Common myeloid progenitor, CD34-positive (primary cell): Measurements from ENCODE around the gene RTBDN.
A peak's percentile ranks its signal among the peaks of the same experiment; 100 is the strongest.

Source experiments
- CTCF ChIA-PET: fragments of 350-600 bp; sonication (Branson Sonifier 250); formaldehyde crosslinking; loops from one replicate; lab custom pipeline; 2021; ENCODE audit warnings: antibody characterized with exemption; lab: Charles Lee
- POLR2A ChIA-PET: fragments of 350-600 bp; sonication (Branson Sonifier 250); formaldehyde crosslinking; loops from one replicate; lab custom pipeline; 2021; ENCODE audit warnings: antibody characterized with exemption; lab: Charles Lee
- DNase-seq, 3 donors: peaks; one replicate each; pipeline versions ENCODE4 v3.0.0 to v3.0.0-alpha.2; 2013
- H3K27ac ChIP-seq, 2 experiments: 1 replicate in 1 of 2; 2 replicates in 1 of 2; pipeline ENCODE4 v1.7.0; 2013; ENCODE audit warnings: inconsistent platforms in 2 of 2, low read length in 2 of 2, mild to moderate bottlenecking in 2 of 2, low read depth in 1 of 2, moderate library complexity in 1 of 2; ENCODE audit not compliant: severe bottlenecking in 2 of 2, insufficient read depth in 1 of 2, poor library complexity in 1 of 2
- H3K27me3 ChIP-seq, 5 experiments: replicated peaks in 2 of 5; 1 replicate in 3 of 5; 2 replicates in 2 of 5; pipeline versions ENCODE4 v1.6.1 to v1.7.0; 2013; ENCODE audit warnings: low read length in 4 of 5, mild to moderate bottlenecking in 2 of 5, moderate library complexity in 2 of 5, inconsistent platforms in 1 of 5; ENCODE audit not compliant: insufficient read depth in 5 of 5, control insufficient read depth in 4 of 5
- H3K36me3 ChIP-seq, 4 experiments: 1 replicate in 2 of 4; 2 replicates in 2 of 4; pipeline versions ENCODE4 v1.6.1 to v1.7.0; 2013; ENCODE audit warnings: low read length in 3 of 4, control low read depth in 1 of 4, mild to moderate bottlenecking in 1 of 4; ENCODE audit not compliant: control insufficient read depth in 4 of 4, insufficient read depth in 4 of 4
- H3K4me1 ChIP-seq, 4 experiments: 1 replicate in 3 of 4; 2 replicates in 1 of 4; pipeline versions ENCODE4 v1.6.1 to v1.7.1; 2013; ENCODE audit warnings: low read length in 3 of 4, mild to moderate bottlenecking in 3 of 4, control low read depth in 1 of 4, inconsistent platforms in 1 of 4, moderate library complexity in 1 of 4; ENCODE audit not compliant: control insufficient read depth in 4 of 4, insufficient read depth in 4 of 4; ENCODE audit errors: control extremely low read depth in 1 of 4
- H3K4me3 ChIP-seq, 7 experiments: 1 replicate in 4 of 7; 2 replicates in 3 of 7; pipeline versions ENCODE4 v1.5.1 to v1.7.0; 2013; ENCODE audit warnings: mild to moderate bottlenecking in 7 of 7, low read length in 6 of 7, moderate library complexity in 6 of 7, inconsistent platforms in 2 of 7, low read depth in 2 of 7, control low read depth in 1 of 7; ENCODE audit not compliant: insufficient read depth in 4 of 7, control insufficient read depth in 1 of 7; ENCODE audit errors: extremely low read depth in 1 of 7
- H3K9me3 ChIP-seq, 5 experiments: 1 replicate in 4 of 5; 2 replicates in 1 of 5; pipeline versions ENCODE4 v1.6.1 to v1.7.1; 2013; ENCODE audit warnings: low read length in 4 of 5, mild to moderate bottlenecking in 2 of 5, inconsistent platforms in 1 of 5, low read depth in 1 of 5, moderate library complexity in 1 of 5; ENCODE audit not compliant: control insufficient read depth in 4 of 5, insufficient read depth in 2 of 5; ENCODE audit errors: control extremely low read depth in 1 of 5
- WGBS: methylation state at CpG from one replicate; pipeline ENCODE4 v1.1.5; 2013; ENCODE audit not compliant: insufficient coverage; 5-methylcytosine and 5-hydroxymethylcytosine counted together

RTBDN gene

DNA sequence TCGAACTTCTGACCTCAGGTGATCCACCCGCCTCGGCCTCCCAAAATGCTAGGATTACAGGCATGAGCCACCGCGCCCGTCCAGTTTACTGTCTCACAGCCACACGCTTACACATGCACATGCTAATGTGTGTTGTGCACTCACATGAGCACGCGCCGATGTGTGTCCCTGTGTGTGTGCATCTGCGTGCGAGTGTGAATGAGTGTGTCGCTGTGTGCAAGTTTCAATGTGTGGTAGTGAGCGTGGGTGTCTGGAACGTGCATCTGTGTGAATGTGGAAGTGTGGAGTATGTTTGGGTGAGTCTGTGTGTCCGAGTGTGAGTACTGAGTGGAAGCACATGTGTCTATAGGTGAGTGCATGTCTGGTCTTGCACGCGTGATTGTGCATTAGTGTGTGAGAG is 8.1 kb upstream of the RTBDN start:
- Histone ChIP-seq H3K27ac (no peak overlapping the region), H3K4me1 (peaks cover 2 to 32% (median 21%) of the 10 kb centered on the region in 4 experiments), H3K4me3 (no peak overlapping the region), H3K36me3 (no peaks in the 10 kb centered on the region), H3K9me3 (peaks cover 0 to 2% (median 0%) of the 10 kb centered on the region in 5 experiments), H3K27me3 (peaks cover 5 to 66% (median 23%) of the 10 kb centered on the region in 5 experiments)
- ChIA-PET POLR2A (no interaction called here), CTCF (no interaction called here)
- no peak for DNase-seq
- 97% methylated on average over 18 of the region's 18 CpGs for WGBS

- Histone ChIP-seq H3K36me3 (no peaks in the 10 kb centered on the region), H3K9me3 (peaks cover 0 to 2% (median 0%) of the 10 kb centered on the region in 5 experiments), H3K27me3 (peaks cover 13 to 72% (median 30%) of the 10 kb centered on the region in 5 experiments), H3K27ac (no peak overlapping the region), H3K4me3 (peak overlapping the region in 6 of 7 experiments; percentile 11 to 55 (median 41)), H3K4me1 (peaks cover 2 to 26% (median 17%) of the 10 kb centered on the region in 4 experiments)
- CTCF ChIA-PET: no interaction called here
- POLR2A ChIA-PET: interaction anchor here (0.6 kb wide), 1 partner anchor 81 kb away, joined by 4 read pairs; no protein-coding TSS in a partner anchor
- peak in 2 of 3 donors; percentile 46 to 47 for DNase-seq
- 3% methylated on average over 29 of the region's 29 CpGs for WGBS
Observed at GRCh38 chr19:12841094-12841493, 6.7 kb upstream of the RTBDN start.

DNA sequence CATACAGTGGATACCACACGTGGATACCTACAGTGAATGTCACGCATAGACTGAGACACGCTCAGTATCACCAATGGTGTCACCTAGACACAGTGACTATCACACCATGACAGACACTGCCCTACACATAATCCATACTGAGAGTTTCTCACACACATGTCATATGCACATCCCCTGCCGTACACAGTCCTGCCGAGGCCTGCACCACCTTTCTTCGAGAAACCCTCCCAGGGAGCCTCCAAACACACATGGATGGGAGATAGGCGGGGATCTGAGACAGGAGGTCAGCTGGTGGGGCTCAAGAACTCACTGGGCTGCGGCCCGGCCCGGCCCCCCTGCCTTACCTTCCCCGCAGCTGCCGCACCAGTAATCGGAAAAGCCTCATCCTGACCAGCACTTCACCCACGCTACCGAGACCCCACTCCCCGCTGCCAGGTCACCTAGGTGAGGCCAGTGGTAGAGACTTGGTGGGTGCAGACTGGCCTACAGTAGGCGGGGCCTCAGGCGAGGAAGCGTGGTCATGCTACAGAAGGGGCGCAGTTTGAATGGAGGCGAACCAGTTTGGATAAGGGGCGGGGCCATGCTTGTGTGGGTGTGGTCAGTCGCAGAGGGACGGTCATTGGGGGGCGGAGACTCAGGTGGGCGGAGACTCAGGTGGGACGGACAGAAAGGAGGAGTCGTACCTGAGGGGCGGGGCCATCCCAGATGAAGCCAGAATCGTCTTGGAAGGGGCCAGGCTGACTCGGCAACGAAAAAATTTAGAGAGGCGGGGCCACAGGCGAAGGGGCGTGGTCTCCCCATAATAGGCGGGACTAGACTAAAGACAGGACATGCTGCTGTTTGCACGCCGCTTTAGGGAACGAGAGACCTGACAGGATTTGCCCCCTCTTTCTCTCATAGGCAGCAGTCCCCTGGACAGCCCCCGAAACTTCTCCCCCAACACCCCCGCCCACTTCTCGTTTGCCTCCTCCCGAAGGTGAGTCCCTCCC is 6.0 kb upstream of the RTBDN start:
- Histone ChIP-seq H3K4me3 (peak overlapping the region in 5 of 7 experiments; percentile 28 to 55 (median 51)), H3K36me3 (no peaks in the 10 kb centered on the region), H3K27me3 (peaks cover 17 to 79% (median 32%) of the 10 kb centered on the region in 5 experiments), H3K9me3 (peaks cover 0 to 2% (median 0%) of the 10 kb centered on the region in 5 experiments), H3K27ac (no peak overlapping the region), H3K4me1 (peaks cover 2 to 26% (median 17%) of the 10 kb centered on the region in 4 experiments)
- ChIA-PET CTCF (no interaction called here), POLR2A (no interaction called here)
- peak; percentile 69 to 77 (median 75) for DNase-seq
- 28% methylated on average over 36 of the region's 43 CpGs for WGBS

GRCh38 chr19:12838886-12839756 is 4.7 kb upstream of the RTBDN start:
- ChIA-PET CTCF (interaction anchor here (0.6 to 2.7 kb wide), 3 partner anchors 8 to 44 kb away, joined by 3 to 13 read pairs (median 3); no protein-coding TSS in a partner anchor), POLR2A (no interaction called here)
- H3K27ac ChIP-seq: no peak overlapping the region
- H3K36me3 ChIP-seq: no peaks in the 10 kb centered on the region
- peak in 2 of 3 donors; percentile 47 to 59 for DNase-seq
- H3K4me3 ChIP-seq: peak overlapping the region in 2 of 7 experiments; percentile 62 to 72
- WGBS: 38% methylated on average over 13 of the region's 21 CpGs
- peaks cover 17 to 90% (median 41%) of the 10 kb centered on the region in 5 experiments for H3K27me3 ChIP-seq
- peaks cover 2 to 33% (median 19%) of the 10 kb centered on the region in 4 experiments for H3K4me1 ChIP-seq
- H3K9me3 ChIP-seq: peaks cover 0 to 2% (median 0%) of the 10 kb centered on the region in 5 experiments

GRCh38 chr19:12838182-12838885 is 4.0 kb upstream of the RTBDN start, which contains the start of gene MAST1:
TSS of gene MAST1 (plus strand) at chr19:12838515. CDS start at chr19:12838573, 58 bp downstream.
- H3K27me3 ChIP-seq: peaks cover 17 to 92% (median 42%) of the 10 kb centered on the region in 5 experiments
- peak; percentile 47 to 69 (median 60) for DNase-seq
- H3K9me3 ChIP-seq: peaks cover 0 to 2% (median 0%) of the 10 kb centered on the region in 5 experiments
- H3K4me1 ChIP-seq: peaks cover 2 to 38% (median 25%) of the 10 kb centered on the region in 4 experiments
- H3K4me3 ChIP-seq: peak within 1 kb of the TSS in 5 of 7 experiments; percentile 31 to 72 (median 57)
- no peak within 1 kb of the TSS for H3K27ac ChIP-seq
- H3K36me3 ChIP-seq: no peaks in the 10 kb centered on the region
- under 1% methylated on average over 44 of the region's 69 CpGs for WGBS
- CTCF ChIA-PET: interaction anchor here (0.6 to 2.7 kb wide), 3 partner anchors 9 to 44 kb away, joined by 3 to 13 read pairs (median 3); no protein-coding TSS in a partner anchor
- POLR2A ChIA-PET: no interaction called here

DNA sequence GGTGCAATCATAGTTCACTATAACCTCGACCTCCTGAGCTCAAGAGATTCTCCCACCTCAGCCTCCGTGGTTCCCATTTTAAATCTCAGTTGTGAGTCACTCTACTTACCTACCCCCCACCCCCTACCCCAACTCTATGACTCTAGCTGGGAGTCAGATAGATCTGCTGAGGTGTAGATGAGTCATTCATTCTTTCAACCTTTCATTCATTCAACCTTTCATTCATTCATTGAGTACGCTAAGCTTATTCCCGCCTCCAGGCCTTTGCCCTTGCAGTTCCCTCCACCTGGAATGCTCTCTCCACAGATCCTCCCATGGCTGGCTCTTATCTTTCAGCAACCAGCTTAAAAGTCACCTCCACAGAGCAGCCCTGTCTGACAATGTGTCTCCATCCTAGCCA is 2.8 kb upstream of the RTBDN start:
- Histone ChIP-seq H3K9me3 (peaks cover 0 to 2% (median 0%) of the 10 kb centered on the region in 5 experiments), H3K36me3 (no peaks in the 10 kb centered on the region), H3K27me3 (peaks cover 14 to 95% (median 47%) of the 10 kb centered on the region in 5 experiments), H3K4me3 (no peak overlapping the region), H3K4me1 (peaks cover 2 to 44% (median 26%) of the 10 kb centered on the region in 4 experiments), H3K27ac (no peak overlapping the region)
- 96% methylated on average over 2 of the region's 4 CpGs for WGBS
- ChIA-PET POLR2A (no interaction called here), CTCF (interaction anchor here (0.5 to 2.7 kb wide), 8 partner anchors 9 to 106 kb away, joined by 3 to 13 read pairs (median 4); no protein-coding TSS in a partner anchor)
- DNase-seq: peak in 1 of 3 donors; percentile 39
